ENCODE results near the gene HYAL4.

DNA sequence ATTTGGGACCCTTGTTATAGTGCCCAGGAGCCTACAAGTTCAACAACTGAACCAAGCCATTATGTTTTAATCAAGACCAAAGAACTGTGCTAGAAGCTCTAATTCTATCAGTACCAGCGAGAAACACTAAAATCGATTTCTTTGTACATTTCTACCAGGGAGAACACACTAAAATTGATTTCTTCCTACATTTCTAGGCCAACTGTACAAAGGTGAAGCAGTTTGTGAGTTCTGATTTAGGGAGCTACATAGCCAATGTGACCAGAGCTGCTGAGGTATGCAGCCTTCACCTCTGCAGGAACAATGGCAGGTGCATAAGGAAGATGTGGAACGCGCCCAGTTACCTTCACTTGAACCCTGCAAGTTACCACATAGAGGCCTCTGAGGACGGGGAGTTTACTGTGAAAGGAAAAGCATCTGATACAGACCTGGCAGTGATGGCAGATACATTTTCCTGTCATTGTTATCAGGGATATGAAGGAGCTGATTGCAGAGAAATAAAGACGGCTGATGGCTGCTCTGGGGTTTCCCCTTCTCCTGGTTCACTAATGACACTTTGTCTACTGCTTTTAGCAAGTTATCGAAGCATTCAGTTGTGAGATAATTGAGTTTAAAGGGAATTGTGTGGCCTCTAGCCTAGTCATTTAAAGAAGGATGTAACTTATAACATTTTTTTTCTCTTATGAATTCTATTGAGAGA lies 31.7 kb downstream of the HYAL4 start:
- TF ChIP-seq, protein P1, sequence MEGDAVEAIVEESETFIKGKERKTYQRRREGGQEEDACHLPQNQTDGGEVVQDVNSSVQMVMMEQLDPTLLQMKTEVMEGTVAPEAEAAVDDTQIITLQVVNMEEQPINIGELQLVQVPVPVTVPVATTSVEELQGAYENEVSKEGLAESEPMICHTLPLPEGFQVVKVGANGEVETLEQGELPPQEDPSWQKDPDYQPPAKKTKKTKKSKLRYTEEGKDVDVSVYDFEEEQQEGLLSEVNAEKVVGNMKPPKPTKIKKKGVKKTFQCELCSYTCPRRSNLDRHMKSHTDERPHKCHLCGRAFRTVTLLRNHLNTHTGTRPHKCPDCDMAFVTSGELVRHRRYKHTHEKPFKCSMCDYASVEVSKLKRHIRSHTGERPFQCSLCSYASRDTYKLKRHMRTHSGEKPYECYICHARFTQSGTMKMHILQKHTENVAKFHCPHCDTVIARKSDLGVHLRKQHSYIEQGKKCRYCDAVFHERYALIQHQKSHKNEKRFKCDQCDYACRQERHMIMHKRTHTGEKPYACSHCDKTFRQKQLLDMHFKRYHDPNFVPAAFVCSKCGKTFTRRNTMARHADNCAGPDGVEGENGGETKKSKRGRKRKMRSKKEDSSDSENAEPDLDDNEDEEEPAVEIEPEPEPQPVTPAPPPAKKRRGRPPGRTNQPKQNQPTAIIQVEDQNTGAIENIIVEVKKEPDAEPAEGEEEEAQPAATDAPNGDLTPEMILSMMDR (IDR thresholded peaks at IDR 0.05; ENCODE audit: insufficient read depth, low read length, poor library complexity, severe bottlenecking), result no peak
- no peak for TF ChIP-seq EZH2phosphoT487 (conservative IDR thresholded peaks at IDR 0.05; ENCODE audit: low read length)
